HG03439 (cell line): ENCODE data around the gene SEMA3A.
"Not testable (repeated sequence)": the region's sequence is repeated elsewhere in the genome, so short reads cannot be mapped to it uniquely, and the experiment has no call there.

ENCODE experiments used
- ATAC-seq: cut with Tn5 transposase; IDR thresholded peaks from one replicate; pipeline ENCODE4 v1.9.1; 2021; ENCODE audit warnings: mild to moderate bottlenecking, moderate library complexity; ENCODE audit not compliant: unreplicated experiment

The SEMA3A gene

DNA sequence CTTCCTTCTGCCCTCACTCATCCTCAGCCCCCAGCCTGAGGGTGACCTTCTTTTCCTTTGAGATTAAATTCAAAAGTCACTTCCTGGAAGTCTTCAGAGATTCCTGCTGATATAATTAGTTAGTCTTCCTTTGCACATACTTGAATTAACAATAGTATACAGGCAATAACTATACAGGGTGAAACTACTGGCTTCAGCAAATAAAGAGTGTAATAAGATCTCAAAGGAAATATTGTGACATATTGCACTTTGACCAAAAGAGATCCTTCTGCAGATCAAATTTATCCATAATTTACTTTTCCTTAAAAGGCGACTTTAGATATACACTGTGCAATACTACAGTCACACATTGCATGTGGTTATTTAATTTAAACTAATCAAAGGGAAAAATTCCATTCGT, 123.8 kb downstream of the SEMA3A start:
- ATAC-seq: no peak

DNA sequence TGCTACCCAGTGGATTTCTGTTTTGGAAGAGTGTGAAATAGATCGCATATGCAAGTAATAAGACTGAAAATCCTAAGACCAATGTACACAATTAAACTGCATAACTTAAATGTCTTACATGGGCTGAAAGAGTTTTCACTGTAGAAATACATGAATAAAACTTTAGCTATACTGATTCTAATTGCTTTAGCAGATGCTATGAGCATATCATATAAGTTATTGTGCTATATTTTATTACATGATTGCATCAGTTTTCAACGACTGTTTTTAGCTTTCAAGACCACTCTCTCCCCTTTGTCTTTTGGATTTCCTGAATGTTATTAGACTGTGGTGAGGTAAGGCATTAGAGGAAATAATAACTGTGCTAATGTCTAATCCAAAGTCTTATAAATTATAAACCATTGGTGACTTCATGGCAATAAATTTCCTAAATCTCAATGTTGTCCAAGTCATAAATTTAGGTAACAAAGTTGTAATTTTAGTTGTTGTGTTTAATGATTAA, 124.5 kb downstream of the SEMA3A start:
- ATAC-seq: no peak

DNA sequence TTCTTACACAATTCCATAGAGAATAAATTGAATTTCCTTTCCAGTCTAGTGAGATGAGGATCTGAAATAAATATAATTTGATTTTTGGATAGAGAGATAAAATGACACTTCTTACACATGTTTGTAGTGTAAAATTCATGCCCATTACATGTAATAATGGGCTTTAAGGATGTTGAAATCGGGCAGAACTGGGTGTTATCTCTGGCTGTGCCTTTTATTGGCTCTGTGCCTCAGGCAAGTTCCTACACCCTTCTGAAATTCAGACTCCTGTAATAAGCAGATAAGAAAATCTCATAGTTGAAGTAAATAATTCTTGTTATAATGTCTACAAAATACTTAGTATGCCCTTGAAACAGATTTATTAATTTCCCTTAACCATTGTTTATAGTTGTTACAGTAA, 125.6 kb downstream of the SEMA3A start:
- ATAC-seq: no peak

DNA sequence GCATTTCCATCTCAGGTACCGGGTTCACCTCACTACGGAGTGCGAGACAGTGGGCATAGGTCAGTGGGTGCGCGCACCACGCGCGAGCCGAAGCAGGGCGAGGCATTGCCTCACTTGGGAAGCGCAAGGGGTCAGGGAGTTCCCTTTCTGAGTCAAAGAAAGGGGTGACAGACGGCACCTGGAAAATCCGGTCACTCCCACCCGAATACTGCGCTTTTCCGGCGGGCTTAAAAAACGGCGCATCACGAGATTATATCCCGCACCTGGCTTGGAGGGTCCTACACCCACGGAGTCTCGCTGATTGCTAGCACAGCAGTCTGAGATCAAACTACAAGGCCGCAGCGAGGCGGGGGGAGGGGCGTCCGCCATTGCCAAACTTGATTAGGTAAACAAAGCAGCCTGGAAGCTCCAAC, 132.1 kb downstream of the SEMA3A start:
- ATAC-seq: not testable (repeated sequence)

DNA sequence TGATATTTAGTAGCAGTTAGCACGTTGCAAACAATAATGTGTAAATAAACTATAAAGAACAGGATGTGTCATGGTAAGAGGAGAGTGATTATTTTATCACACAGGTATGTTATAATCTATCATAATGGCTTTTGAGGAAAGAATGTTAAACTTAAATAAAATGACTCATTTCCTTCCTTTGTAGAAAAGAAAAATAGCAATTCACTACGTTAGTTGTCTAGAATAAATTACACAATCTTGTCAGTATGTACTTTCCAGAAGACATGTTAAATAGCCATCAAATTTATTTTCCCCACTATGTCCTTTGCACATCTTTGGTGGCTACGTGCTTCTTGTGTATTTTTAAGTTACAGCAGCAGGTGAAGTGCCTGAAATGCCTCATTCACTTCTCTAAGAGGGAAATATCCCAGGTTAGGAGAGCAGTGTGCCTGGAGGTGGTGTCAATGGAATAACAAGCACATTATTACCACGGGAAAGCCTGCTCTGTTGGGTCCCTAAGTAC, 133.8 kb downstream of the SEMA3A start:
- no peak for ATAC-seq

DNA sequence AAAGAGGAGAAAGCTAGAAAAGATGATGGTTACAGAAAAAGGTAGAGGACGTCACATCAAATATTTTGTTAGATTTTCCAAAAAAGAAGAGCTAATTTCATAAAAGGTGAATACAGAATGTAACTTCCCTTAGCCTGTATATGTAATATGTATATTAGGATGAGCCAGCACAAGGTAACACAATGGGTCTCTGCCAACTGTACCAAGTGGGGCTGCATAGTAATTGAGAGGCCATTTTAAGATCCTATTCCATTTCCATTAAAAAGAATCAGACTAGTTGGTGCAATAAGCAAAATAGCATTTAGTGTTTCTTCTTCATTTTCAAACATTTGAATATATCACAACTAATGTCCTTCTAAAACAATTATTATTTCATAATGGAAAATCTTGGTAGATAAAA, 134.6 kb downstream of the SEMA3A start:
- ATAC-seq: no peak

DNA sequence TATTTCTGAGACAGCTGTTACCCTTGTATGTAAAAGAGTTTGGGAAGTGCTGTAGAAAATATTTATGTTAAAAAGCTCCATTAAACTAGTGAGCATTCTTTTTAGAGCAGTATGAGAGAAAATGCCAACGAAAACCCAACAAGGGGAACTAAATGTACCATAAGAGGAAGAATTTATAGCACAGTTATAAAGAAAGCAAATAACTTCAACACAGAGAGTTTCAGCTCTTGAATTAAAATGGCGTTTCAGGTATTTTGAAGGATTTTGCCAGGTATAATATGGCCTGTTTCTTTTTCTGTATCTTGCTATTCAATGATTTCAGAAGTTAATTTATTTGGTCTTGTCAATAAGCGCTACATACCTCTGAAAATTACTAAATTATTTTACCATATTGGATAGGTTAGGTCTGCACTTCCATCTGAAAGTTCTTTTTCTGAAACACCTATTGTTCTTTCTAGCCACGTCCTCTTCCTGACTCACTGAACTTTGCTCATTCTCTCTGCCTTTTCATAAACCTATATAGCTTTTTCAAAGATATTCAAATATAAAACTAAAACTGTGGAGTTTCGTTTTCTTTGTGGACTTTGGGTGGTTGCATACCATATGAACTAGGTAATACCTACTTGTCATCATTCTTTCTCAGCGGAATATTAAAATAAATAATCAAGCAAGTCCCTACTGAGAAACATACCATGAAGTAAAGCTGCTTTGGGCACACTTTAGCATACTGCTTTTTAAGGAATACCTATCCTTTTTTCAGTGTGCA, 136.1 kb downstream of the SEMA3A start:
- no peak for ATAC-seq

DNA sequence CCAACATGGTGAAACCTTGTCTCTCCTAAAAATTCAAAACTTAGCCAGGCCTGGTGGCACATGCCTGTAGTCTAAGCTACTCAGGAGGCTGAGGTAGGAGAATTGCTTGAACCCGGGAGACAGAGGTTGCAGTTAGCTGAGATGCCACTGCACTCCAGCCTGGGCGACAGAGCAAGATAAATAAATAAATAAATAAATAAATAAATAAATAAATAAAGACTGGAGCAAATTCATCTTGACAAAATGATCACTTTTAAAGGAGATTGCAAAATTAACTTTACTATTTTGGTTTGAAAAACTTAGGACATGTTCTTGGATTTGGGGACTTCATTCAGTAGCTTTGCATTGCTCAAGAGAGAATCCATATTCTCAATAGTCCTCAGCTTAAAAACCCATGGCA, 137.0 kb downstream of the SEMA3A start:
- ATAC-seq: no peak

DNA sequence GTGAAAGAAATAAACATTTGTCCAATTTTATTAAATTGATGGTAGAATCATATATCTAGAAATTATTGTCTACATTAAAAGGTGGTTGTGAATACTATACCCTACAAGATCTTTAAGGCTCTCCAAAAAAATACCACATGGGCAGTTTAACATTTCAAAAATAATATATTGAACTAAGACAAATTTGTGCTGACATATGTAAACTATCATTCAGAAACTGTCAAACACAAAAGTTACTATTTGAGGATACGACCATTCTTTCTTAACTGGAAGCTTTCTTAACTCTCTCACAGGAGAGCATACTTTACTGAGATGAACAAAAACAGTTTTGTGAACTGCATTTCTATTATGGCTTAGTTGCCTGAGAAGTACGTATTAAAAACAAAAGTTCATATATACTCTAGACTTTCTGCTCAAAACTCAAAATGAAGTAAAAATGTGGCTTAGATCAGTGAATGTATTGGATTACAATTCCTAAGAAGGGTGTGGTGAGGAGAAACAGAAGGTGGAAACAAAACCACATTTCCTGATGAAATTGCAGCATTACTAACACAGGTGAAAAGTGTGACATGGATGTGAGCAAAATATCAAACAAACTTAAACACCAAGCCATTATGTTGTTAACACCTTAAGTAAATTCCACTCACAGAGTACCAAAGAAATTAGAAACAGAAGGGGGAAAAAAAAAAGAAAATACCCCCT, 138.5 kb downstream of the SEMA3A start:
- ATAC-seq: no peak

DNA sequence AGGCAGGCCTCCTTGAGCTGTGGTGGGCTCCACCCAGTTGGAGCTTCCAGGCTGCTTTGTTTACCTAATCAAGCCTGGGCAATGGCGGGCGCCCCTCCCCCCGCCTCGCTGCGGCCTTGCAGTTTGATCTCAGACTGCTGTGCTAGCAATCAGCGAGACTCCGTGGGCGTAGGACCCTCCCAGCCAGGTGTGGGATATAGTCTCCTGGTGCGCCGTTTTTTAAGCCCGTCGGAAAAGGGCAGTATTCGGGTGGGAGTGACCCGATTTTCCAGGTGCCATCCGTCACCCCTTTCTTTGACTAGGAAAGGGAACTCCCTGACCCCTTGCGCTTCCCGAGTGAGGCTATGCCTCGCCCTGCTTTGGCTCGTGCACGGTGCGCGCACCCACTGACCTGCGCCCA, 139.4 kb downstream of the SEMA3A start:
- not testable (repeated sequence) for ATAC-seq

DNA sequence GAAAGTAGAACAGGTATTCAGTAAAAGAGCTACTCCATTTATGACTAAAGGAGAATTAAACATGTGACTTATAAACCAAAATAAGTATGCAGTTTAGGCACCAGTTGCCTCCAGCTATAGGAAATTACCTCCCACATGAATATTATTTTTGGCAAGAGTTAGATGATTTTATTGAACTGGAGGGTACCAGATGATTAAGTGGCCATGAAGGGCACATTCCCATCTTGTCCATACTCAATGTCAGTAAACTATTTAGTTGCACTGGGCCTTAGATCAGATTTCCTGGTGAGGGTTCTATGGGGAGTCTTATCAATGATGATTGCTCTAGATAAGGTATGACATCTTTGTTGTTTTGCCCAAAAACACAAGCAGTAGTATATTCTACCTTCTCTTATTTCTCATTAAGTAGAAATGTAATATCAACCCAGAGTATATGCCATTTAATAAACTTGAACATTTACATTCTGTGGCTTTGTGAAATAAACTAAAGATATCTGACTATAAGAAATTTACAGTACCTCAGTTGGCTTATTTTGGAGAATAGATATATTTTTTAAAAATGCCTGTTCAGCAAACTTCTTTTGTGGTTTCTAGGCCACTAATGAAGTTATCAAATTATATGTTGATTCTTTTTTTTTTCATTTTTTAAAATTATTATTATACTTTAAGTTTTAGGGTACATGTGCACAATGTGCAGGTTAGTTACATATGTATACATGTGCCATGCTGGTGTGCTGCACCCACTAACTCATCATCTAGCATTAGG, 145.3 kb downstream of the SEMA3A start:
- no peak for ATAC-seq

DNA sequence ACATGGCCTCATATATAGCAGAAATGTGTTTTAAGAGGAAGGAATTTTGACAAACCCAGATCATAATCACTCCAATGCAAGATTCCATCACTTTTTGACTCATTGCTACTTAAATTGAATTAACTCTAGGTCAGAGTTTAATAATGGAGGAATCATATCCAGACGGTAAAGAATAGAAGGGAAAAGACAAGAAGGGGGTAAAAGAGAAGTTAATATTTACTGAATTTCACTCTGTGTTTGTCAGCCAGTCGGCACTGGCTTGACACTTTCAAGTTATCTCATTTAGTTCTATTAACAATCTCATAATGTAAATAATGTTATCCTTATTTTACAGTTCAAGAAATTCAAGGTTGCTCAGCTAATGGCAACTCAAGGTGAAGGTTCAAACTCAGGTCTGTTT, 147.5 kb downstream of the SEMA3A start:
- no peak for ATAC-seq

DNA sequence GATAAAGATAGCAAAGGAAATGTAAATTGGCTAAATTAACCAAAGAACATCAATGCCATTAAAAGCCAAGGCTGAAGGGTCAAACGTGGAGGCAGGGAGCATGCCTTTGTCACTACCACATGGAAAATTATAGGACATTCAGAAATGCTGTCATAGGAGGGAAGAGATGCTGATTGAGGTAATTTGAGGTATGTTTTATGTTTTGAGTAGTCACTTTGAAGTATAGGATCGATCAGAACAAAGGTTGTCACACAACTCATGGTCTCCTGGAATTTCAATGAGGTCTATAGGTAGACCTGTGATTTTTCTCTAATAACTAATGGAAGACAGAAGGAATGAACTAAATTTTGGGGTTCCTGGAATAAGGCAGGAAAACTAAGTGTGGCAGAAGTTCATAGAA, 149.8 kb downstream of the SEMA3A start:
- ATAC-seq: no peak

DNA sequence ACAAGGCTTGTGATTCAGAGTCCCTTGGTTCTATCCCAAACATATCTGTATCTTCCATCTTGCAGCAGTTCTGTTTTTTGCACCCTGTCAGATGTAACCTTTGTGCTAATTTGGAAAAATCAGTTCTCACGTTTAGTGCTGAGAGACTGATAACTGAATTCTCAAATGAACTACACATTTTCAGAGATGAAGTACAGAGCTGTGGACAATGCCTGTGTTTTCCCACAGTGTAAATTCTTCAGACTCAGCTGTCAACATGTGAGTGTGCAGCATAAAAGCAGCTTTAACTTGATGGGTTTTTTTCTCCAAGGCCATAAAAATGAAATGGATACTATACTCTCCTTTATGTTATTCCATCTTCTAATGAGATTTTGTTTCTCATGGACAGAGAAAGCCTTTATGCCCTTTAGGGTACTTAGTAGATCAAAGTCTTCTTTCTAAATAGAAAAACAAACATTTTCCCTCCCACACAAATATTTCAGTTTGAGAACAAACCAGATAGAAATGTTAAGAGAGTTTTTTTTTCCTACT, 150.9 kb downstream of the SEMA3A start:
- no peak for ATAC-seq

DNA sequence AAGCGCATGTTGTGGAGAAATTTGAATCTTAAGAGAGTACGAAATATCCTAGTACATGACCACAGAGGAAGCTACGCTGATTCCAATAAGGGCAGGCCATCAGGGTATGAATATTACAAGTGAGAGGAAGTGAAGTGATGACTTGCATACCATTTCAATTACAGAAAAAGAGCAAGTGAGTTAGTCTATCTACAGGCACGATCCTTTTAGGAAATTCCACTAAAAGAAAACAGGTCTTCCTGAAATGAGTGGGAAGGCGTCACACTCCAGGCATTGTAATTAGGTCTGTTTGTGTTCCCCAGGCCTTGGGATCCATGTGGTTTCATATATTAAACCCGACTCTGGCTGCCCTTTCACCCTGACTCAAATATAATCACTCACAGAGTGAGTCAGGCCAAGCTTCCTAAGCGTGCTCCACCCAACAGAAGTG, 152.5 kb downstream of the SEMA3A start:
- ATAC-seq: no peak

DNA sequence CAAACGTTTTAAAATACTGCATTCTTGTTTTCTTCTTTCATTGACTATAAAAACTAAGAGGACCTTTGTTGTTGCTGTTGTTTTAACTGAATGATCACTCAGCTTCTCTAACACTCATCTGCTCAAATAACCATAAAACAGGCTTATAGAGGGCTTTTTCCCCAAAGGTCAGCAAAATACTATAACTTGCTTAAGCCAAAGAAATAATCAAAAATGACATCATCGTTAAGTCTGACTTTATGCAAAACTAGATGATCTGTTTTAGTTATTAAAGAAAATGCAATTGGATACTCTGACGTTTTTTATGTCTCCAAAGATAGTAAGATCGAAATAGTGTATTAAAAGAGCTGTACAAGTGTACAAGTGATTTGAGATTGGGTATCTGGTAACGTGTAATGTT, 152.9 kb downstream of the SEMA3A start:
- ATAC-seq: no peak

DNA sequence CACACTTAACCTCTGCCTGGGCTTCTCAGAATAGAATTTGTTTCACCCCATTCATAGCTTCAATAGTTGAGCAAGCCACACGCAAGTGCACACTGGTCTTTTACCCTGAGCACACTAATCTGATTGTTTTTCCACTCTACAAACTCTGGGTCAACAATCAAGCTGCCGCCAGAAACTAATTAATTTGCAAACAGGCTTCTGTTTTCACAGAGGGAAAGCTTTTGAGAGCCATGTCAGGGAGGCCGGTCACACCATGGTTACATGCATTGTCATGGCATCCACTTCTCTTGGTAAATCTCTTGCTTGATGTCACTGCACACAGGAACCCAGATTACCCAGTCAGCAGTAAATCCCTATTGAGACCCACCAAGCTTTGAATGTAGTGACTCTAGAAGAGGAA, 154.2 kb downstream of the SEMA3A start:
- no peak for ATAC-seq

DNA sequence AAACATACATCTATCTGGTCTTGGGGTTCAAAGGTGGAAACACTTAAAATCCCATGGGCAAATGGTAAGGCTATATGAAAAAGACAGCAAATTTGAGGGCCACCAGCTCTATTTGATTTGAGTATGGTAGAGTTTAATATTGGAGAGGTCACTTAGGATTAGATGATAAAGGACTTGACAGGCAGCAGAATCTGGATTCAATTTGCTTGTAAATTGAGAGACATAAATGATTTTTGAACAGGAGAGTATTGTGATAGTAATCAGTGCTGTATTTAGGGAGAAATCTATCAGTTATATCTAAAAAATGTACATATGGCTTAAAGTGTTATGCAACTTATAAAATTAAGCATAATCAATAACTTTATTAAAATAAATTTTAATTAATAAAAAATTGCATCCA, 155.2 kb downstream of the SEMA3A start:
- no peak for ATAC-seq

DNA sequence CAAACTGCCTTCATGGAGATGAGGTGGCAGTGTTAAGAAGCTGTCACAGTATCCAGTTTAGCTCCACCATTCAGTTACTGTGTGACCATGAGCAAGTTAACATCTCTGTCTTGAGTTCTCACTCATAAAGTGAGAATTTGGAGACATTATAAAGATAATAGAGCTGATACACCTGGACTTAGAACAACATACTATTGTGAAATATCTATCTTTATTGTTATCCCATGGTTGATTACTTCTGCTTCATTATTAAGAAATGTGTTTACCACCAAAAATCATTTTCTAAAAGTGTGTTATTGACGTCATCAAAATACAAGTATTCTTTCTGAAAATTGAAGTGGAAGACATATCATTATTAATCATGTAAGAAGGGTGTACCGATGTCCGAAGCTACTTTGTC, 166.9 kb downstream of the SEMA3A start:
- ATAC-seq: no peak

DNA sequence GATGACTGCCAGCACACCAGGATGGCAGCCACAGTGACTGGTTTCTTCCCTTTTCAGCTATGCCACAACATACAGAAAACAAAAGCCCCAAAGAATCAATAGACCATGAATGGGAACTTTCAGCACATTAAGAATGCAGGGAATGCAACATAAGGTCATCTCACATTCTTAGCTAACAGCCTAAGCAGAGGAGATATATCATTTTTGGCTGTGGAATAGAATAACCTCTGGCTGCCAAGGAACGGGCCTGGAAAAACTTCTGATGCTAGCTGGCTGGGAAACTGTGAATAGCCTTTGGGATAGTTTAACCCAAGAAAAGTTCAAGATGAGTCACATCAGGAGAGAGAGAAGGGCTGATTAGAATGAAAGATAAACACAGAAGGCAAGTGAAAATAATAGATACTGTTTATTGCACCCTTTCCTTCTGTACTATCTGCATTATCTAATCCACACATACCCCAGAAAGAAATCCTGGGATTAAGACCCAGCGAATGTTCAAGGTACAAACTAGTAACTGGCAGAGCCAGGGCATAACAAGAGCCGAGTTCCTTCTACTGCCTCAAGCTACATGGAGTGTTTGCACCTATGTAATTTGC, 169.2 kb downstream of the SEMA3A start:
- ATAC-seq: no peak
